HEK293 (cell line): ENCODE data around the gene TPM2.

Experiments used
- CTCF ChIP-seq: fragments of 450-650 bp; formaldehyde crosslinking; IDR thresholded peaks from 2 replicates; pipeline ENCODE4 v1.5.1; 2016; ENCODE audit warnings: missing biosample characterization, missing genetic modification characterization
- ELK4 ChIP-seq: IDR thresholded peaks from 2 replicates; pipeline ENCODE4 v1.6.1; 2011; ENCODE audit warnings: mild to moderate bottlenecking, low read depth, low read length, borderline replicate concordance
- KLF9 ChIP-seq: fragments of 450-650 bp; formaldehyde crosslinking; IDR thresholded peaks from 2 replicates; pipeline ENCODE4 v1.5.1; 2016; ENCODE audit warnings: missing biosample characterization, missing genetic modification characterization, low read depth
- YY1 ChIP-seq: fragments of 450-650 bp; formaldehyde crosslinking; IDR thresholded peaks from 2 replicates; pipeline ENCODE4 v1.5.1; 2018; ENCODE audit warnings: missing biosample characterization, missing genetic modification characterization
- ZBTB49 ChIP-seq: fragments of 450-650 bp; formaldehyde crosslinking; IDR thresholded peaks from 2 replicates; pipeline ENCODE4 v1.5.1; 2016; ENCODE audit warnings: missing biosample characterization, missing genetic modification characterization, low read depth
- ZNF138 ChIP-seq: fragments of 450-650 bp; formaldehyde crosslinking; IDR thresholded peaks from 2 replicates; pipeline ENCODE4 v1.5.1; 2016; ENCODE audit warnings: missing biosample characterization, missing genetic modification characterization, borderline replicate concordance
- ZNF26 ChIP-seq: fragments of 450-650 bp; formaldehyde crosslinking; IDR thresholded peaks from 2 replicates; pipeline ENCODE4 v1.5.1; 2016; ENCODE audit warnings: missing biosample characterization, missing genetic modification characterization
- ZNF292 ChIP-seq: fragments of 450-650 bp; formaldehyde crosslinking; IDR thresholded peaks from 2 replicates; pipeline ENCODE4 v1.5.1; 2016; ENCODE audit warnings: low read depth, missing biosample characterization, missing genetic modification characterization, borderline replicate concordance
- ZNF341 ChIP-seq: fragments of 450-650 bp; formaldehyde crosslinking; IDR thresholded peaks from 2 replicates; pipeline ENCODE4; 2016; ENCODE audit warnings: low read depth, missing biosample characterization, missing genetic modification characterization
- ZNF449 ChIP-seq: fragments of 450-650 bp; formaldehyde crosslinking; IDR thresholded peaks from 2 replicates; pipeline ENCODE4 v1.5.1; 2017; ENCODE audit warnings: missing biosample characterization, mild to moderate bottlenecking, missing genetic modification characterization, moderate library complexity
- ZNF514 ChIP-seq: fragments of 450-650 bp; formaldehyde crosslinking; IDR thresholded peaks from 2 replicates; pipeline ENCODE4 v1.5.1; 2016; ENCODE audit warnings: missing biosample characterization, missing genetic modification characterization
- ZNF626 ChIP-seq: fragments of 450-650 bp; sonication (Bioruptor Pico); formaldehyde crosslinking; IDR thresholded peaks from 2 replicates; pipeline ENCODE4 v1.5.1; 2018; ENCODE audit warnings: missing biosample characterization, missing genetic modification characterization, inconsistent platforms
- ZNF792 ChIP-seq: fragments of 450-650 bp; formaldehyde crosslinking; IDR thresholded peaks from 2 replicates; pipeline ENCODE4 v1.5.1; 2016; ENCODE audit warnings: missing biosample characterization, missing genetic modification characterization
- ZNF830 ChIP-seq: fragments of 450-650 bp; IDR thresholded peaks from 2 replicates; pipeline ENCODE4 v1.5.0; 2018; ENCODE audit warnings: missing biosample characterization, missing genetic modification characterization, low read depth, mild to moderate bottlenecking, moderate library complexity

- no peak for TF ChIP-seq ZNF449 (tag by site-specific recombination)
- no peak for TF ChIP-seq CTCF (tag by site-specific recombination)
- TF ChIP-seq ZNF830 (tag by site-specific recombination) = no peak
- TF ChIP-seq ZNF341 (tag by site-specific recombination) = no peak
- no peak for TF ChIP-seq KLF9
- TF ChIP-seq ZNF292 (tag by site-specific recombination) = no peak
- no peak for TF ChIP-seq ZNF626
- TF ChIP-seq ZBTB49 (tag by site-specific recombination) = no peak
- no peak for TF ChIP-seq ZNF514 (tag by site-specific recombination)
- TF ChIP-seq ZNF138 (tag by site-specific recombination) = no peak
- TF ChIP-seq ZNF26 (tag by site-specific recombination) = no peak
- no peak for TF ChIP-seq ELK4
- TF ChIP-seq ZNF792 (tag by site-specific recombination) = no peak
- no peak for TF ChIP-seq YY1 (tag by site-specific recombination)
Measured at GRCh38 chr9:35661756-35662350, 27.9 kb downstream of the TPM2 start.
